Panc1 (cell line): ENCODE results near the gene RNF43.

Experiments used
- CTCF ChIP-seq: fragments of 450-650 bp; IDR thresholded peaks from 2 replicates; pipeline ENCODE4 v1.5.1; 2017; ENCODE audit warnings: mild to moderate bottlenecking
- POLR2AphosphoS5 ChIP-seq: IDR thresholded peaks from 2 replicates; pipeline ENCODE4 v1.6.1; 2012; ENCODE audit warnings: mild to moderate bottlenecking, low read depth, low read length, moderate library complexity
- REST ChIP-seq, 2 experiments: IDR thresholded peaks; 2 replicates each; pipeline ENCODE4 v1.6.1; 2011 to 2012; ENCODE audit warnings: low read depth in 2 of 2, control low read depth in 1 of 2, low read length in 1 of 2, mild to moderate bottlenecking in 1 of 2, moderate library complexity in 1 of 2; ENCODE audit not compliant: insufficient read depth in 1 of 2
- SIN3A ChIP-seq: IDR thresholded peaks from 2 replicates; pipeline ENCODE4 v1.6.1; 2012; ENCODE audit warnings: low read depth, mild to moderate bottlenecking, low read length, moderate library complexity, borderline replicate concordance; ENCODE audit not compliant: insufficient read depth
- TCF7L2 ChIP-seq: IDR thresholded peaks from 2 replicates; pipeline ENCODE4 v1.6.1; 2011; ENCODE audit warnings: mild to moderate bottlenecking, low read depth, low read length, inconsistent platforms

- TF ChIP-seq CTCF (no peak), POLR2AphosphoS5 (no peak), TCF7L2 (no peak), SIN3A (no peak), REST (IDR thresholded peaks at IDR 0.05; ENCODE audit: insufficient read depth in 1 of 2, low read depth in 2 of 2, low read length in 1 of 2) (no peak)
Measured at GRCh38 chr17:58386708-58387107, 30.6 kb downstream of the RNF43 start.
